OCI-LY7 (cell line): ENCODE measurements around the gene UBE2G1.

Experiments
- EZH2phosphoT487 ChIP-seq: fragments of 200-600 bp; sonication (generic); IDR thresholded peaks from 2 replicates; pipeline ENCODE4 v1.6.1; 2018; ENCODE audit warnings: low read depth, borderline replicate concordance, mild to moderate bottlenecking, mixed run types, antibody characterized with exemption, low read length, moderate library complexity, mixed read lengths
- TF ChIP-seq, protein P1 (sequence below): fragments of 200-600 bp; sonication (generic); conservative IDR thresholded peaks from 2 replicates; pipeline ENCODE4 v1.5.1; 2014; ENCODE audit warnings: mild to moderate bottlenecking, antibody characterized with exemption, low read length, moderate library complexity, mixed read lengths

DNA sequence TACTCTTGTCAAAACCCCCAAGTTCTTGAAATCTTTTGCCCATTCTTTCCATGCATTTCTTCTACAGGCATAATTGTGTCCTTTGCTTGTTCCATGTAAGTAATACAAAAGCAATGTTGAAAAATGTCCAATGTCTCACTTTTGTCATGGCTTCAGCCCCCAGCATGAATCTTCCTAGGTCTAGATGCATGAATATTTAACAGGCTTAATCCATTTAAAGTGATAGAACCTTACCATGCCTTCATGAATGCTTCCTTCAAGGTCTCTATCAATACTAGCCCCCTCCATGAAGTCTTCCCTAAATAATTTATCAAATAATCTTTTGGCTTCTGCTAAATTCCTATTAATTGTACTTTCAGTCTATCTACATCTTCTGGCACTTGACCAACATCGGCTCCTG, 56.6 kb downstream of the UBE2G1 start:
- TF ChIP-seq, protein P1, sequence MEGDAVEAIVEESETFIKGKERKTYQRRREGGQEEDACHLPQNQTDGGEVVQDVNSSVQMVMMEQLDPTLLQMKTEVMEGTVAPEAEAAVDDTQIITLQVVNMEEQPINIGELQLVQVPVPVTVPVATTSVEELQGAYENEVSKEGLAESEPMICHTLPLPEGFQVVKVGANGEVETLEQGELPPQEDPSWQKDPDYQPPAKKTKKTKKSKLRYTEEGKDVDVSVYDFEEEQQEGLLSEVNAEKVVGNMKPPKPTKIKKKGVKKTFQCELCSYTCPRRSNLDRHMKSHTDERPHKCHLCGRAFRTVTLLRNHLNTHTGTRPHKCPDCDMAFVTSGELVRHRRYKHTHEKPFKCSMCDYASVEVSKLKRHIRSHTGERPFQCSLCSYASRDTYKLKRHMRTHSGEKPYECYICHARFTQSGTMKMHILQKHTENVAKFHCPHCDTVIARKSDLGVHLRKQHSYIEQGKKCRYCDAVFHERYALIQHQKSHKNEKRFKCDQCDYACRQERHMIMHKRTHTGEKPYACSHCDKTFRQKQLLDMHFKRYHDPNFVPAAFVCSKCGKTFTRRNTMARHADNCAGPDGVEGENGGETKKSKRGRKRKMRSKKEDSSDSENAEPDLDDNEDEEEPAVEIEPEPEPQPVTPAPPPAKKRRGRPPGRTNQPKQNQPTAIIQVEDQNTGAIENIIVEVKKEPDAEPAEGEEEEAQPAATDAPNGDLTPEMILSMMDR = no peak
- TF ChIP-seq EZH2phosphoT487 = no peak
